RWPE2 (cell line): Measurements from ENCODE around the gene HLCS.

Experiments used
- ATAC-seq: fragments of 200-7000 bp; cut with Tn5 transposase; 3 replicates; pipeline ENCODE4 v1.9.1; 2021; ENCODE audit warnings: low read depth
- DNase-seq: peaks from one replicate; pipeline ENCODE4 v3.0.0-alpha.2; 2020; ENCODE audit warnings: low spot score
- H3K27ac ChIP-seq: fragments of 450-650 bp; 2 replicates; pipeline ENCODE4 v1.5.1; 2017; ENCODE audit warnings: mild to moderate bottlenecking; ENCODE audit not compliant: poor library complexity, severe bottlenecking
- H3K27me3 ChIP-seq: fragments of 250-450 bp; sonication (Bioruptor Pico); 2 replicates; pipeline ENCODE4 v1.5.1; 2021; ENCODE audit warnings: mild to moderate bottlenecking, moderate library complexity; ENCODE audit not compliant: insufficient read depth, poor library complexity, severe bottlenecking
- H3K36me3 ChIP-seq: fragments of 250-450 bp; sonication (Bioruptor Pico); 2 replicates; pipeline ENCODE4 v1.5.1; 2020; ENCODE audit warnings: low read depth, mild to moderate bottlenecking, moderate library complexity
- H3K4me1 ChIP-seq: fragments of 250-450 bp; sonication (Bioruptor Pico); 2 replicates; pipeline ENCODE4 v1.5.1; 2021; ENCODE audit warnings: mild to moderate bottlenecking, moderate library complexity; ENCODE audit not compliant: insufficient read depth, poor library complexity, severe bottlenecking
- H3K4me3 ChIP-seq: fragments of 250-450 bp; sonication (Bioruptor Pico); 2 replicates; pipeline ENCODE4 v1.5.1; 2021; ENCODE audit warnings: mild to moderate bottlenecking, moderate library complexity; ENCODE audit not compliant: severe bottlenecking
- H3K9me3 ChIP-seq: fragments of 250-450 bp; sonication (Bioruptor Pico); 2 replicates; pipeline ENCODE4 v1.5.1; 2021; ENCODE audit warnings: mild to moderate bottlenecking, moderate library complexity; ENCODE audit not compliant: severe bottlenecking
- TF ChIP-seq, protein P1 (sequence below): fragments of 450-650 bp; IDR thresholded peaks from one replicate; pipeline ENCODE4 v1.5.1; 2017; ENCODE audit warnings: mild to moderate bottlenecking, moderate library complexity; ENCODE audit not compliant: poor library complexity, severe bottlenecking

Gene HLCS

GRCh38 chr21:36915014-36915695, 51.3 kb downstream of the HLCS start:
- Histone ChIP-seq H3K4me3 (no peak overlapping the region), H3K27ac (no peak overlapping the region), H3K9me3 (no peaks in the 10 kb centered on the region), H3K27me3 (no peaks in the 10 kb centered on the region), H3K4me1 (peaks cover 14% of the 10 kb centered on the region), H3K36me3 (no peaks in the 10 kb centered on the region)
- TF ChIP-seq, protein P1, sequence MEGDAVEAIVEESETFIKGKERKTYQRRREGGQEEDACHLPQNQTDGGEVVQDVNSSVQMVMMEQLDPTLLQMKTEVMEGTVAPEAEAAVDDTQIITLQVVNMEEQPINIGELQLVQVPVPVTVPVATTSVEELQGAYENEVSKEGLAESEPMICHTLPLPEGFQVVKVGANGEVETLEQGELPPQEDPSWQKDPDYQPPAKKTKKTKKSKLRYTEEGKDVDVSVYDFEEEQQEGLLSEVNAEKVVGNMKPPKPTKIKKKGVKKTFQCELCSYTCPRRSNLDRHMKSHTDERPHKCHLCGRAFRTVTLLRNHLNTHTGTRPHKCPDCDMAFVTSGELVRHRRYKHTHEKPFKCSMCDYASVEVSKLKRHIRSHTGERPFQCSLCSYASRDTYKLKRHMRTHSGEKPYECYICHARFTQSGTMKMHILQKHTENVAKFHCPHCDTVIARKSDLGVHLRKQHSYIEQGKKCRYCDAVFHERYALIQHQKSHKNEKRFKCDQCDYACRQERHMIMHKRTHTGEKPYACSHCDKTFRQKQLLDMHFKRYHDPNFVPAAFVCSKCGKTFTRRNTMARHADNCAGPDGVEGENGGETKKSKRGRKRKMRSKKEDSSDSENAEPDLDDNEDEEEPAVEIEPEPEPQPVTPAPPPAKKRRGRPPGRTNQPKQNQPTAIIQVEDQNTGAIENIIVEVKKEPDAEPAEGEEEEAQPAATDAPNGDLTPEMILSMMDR = no peak
- ATAC-seq (no peak), DNase-seq (no peak)

GRCh38 chr21:36914244-36915013, 52.0 kb downstream of the HLCS start:
- ATAC-seq = no peak
- no peak for DNase-seq
- H3K4me3 ChIP-seq = no peak overlapping the region
- H3K9me3 ChIP-seq = no peaks in the 10 kb centered on the region
- peaks cover 19% of the 10 kb centered on the region for H3K4me1 ChIP-seq
- H3K27ac ChIP-seq = no peak overlapping the region
- TF ChIP-seq, protein P1 = no peak
- H3K36me3 ChIP-seq = no peaks in the 10 kb centered on the region
- H3K27me3 ChIP-seq = no peaks in the 10 kb centered on the region

GRCh38 chr21:36913247-36914169, 53.0 kb downstream of the HLCS start:
- TF ChIP-seq, protein P1 = no peak
- ATAC-seq (no peak), DNase-seq (no peak)
- H3K36me3 ChIP-seq = no peaks in the 10 kb centered on the region
- no peak overlapping the region for H3K27ac ChIP-seq
- H3K27me3 ChIP-seq = no peaks in the 10 kb centered on the region
- H3K4me3 ChIP-seq = no peak overlapping the region
- H3K9me3 ChIP-seq = no peaks in the 10 kb centered on the region
- H3K4me1 ChIP-seq = peaks cover 26% of the 10 kb centered on the region

DNA sequence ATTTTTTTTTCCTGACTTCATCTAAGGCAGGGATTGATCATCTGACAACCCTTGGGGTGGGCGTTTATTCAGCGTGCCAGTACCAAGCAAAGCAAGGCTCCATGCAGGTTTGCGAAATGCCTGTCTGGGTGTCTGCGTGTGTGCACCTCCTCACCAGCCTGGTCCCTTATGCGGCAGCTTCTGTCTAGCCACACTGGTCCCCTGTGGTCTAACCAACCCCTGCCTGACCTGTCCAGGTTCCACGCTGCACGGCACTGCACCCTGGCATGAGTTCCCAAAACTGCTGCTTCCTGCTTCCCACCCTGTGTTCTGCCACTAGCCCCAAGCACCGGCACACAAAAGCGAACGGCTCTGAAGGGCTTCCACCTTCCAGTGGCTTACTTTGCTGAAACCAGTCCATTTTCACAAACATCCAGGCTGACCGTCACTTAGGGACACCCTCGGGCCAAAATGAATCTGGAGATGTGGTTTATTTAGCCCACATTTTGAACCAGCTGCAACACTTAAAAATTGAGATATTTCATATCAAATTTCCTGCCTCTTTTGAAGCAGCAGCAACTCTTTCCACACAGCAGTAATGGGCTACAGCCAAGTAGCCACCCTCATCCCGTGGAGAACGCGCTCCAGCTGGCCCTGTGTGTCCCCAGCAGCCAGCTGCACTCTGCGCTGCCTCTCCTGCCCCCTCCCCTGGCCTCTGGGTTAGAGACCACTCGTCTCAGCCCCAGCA, 55.7 kb downstream of the HLCS start:
- Histone ChIP-seq H3K4me3 (no peak overlapping the region), H3K27ac (peak overlapping the region; percentile 92), H3K36me3 (no peaks in the 10 kb centered on the region), H3K4me1 (peaks cover 18% of the 10 kb centered on the region), H3K27me3 (no peaks in the 10 kb centered on the region), H3K9me3 (no peaks in the 10 kb centered on the region)
- TF ChIP-seq, protein P1 = no peak
- DNase-seq (no peak), ATAC-seq (no peak)
